IMR-90 (cell line): Measurements from ENCODE around the gene VCL. TPM values are rescaled to one million over a fixed set of nuclear protein-coding genes. Genes with fewer than 3 reads are reported as not detected.

Experiments
- ATAC-seq: fragments of 200-7000 bp; cut with Tn5 transposase; 2 replicates; pipeline ENCODE4 v1.9.1; 2020; ENCODE audit warnings: low read depth, mild to moderate bottlenecking, moderate library complexity
- BruUV-seq: library from RNA; stranded (reverse); fragments of 400-500 nt; replicated peaks from 2 replicates; lab custom pipeline; 2021; lab: Mats Ljungman, UMichigan
- CTCF ChIA-PET: fragments of 300-600 bp; formaldehyde crosslinking; extraction: SDS; loops from one replicate; lab custom pipeline; 2021; ENCODE audit warnings: antibody characterized with exemption; lab: Yijun Ruan, JAX
- POLR2A ChIA-PET: fragments of 300-600 bp; sonication (Branson Sonifier 250); formaldehyde crosslinking; loops from one replicate; lab custom pipeline; 2022; ENCODE audit warnings: antibody characterized with exemption; ENCODE audit not compliant: unreplicated experiment; lab: Charles Lee
- DNase-seq: peaks from one replicate; pipeline ENCODE4 v3.0.0; 2013
- H2AFZ ChIP-seq: replicated peaks from 2 replicates; pipeline ENCODE3; 2013; ENCODE audit warnings: low read length, mild to moderate bottlenecking; ENCODE audit not compliant: poor library complexity
- H2AK5ac ChIP-seq: 2 replicates; pipeline ENCODE4 v1.6.1; 2013; ENCODE audit warnings: low read depth, low read length, inconsistent platforms
- H2AK9ac ChIP-seq: replicated peaks from 2 replicates; pipeline ENCODE3; 2013; ENCODE audit warnings: mild to moderate bottlenecking, low read depth, low read length, moderate library complexity; ENCODE audit not compliant: poor library complexity
- H2BK120ac ChIP-seq: 2 replicates; pipeline ENCODE4 v1.6.1; 2013; ENCODE audit warnings: low read depth, low read length, inconsistent platforms
- H2BK15ac ChIP-seq: 3 replicates; pipeline ENCODE4 v1.6.1; 2013; ENCODE audit warnings: low read depth, low read length, inconsistent platforms
- H2BK20ac ChIP-seq: 2 replicates; pipeline ENCODE4 v1.6.1; 2013; ENCODE audit warnings: low read depth, mild to moderate bottlenecking, inconsistent platforms, low read length, moderate library complexity
- H2BK5ac ChIP-seq: 2 replicates; pipeline ENCODE4 v1.6.1; 2013; ENCODE audit warnings: mild to moderate bottlenecking, low read depth, low read length, inconsistent platforms; ENCODE audit not compliant: poor library complexity, severe bottlenecking
- H3K14ac ChIP-seq: replicated peaks from 2 replicates; pipeline ENCODE4 v1.6.1; 2013; ENCODE audit warnings: low read depth, low read length, inconsistent platforms
- H3K18ac ChIP-seq: 2 replicates; pipeline ENCODE4 v1.6.1; 2013; ENCODE audit warnings: low read depth, low read length, control low read depth
- H3K23ac ChIP-seq: 2 replicates; pipeline ENCODE4 v1.6.1; 2013; ENCODE audit warnings: low read depth, low read length, inconsistent platforms
- H3K27ac ChIP-seq: 2 replicates; pipeline ENCODE4 v1.5.1; 2013; ENCODE audit warnings: mild to moderate bottlenecking, control low read depth, low read length; ENCODE audit not compliant: insufficient read depth
- H3K27me3 ChIP-seq: 2 replicates; pipeline ENCODE4 v1.6.1; 2013; ENCODE audit warnings: low read length; ENCODE audit not compliant: control insufficient read depth, insufficient read depth
- H3K36me3 ChIP-seq: 2 replicates; pipeline ENCODE4 v1.6.1; 2013; ENCODE audit warnings: low read length, mixed read lengths; ENCODE audit not compliant: control insufficient read depth, insufficient read depth
- H3K4ac ChIP-seq: 2 replicates; pipeline ENCODE4 v1.6.1; 2013; ENCODE audit warnings: low read depth, low read length, inconsistent platforms
- H3K4me1 ChIP-seq: 2 replicates; pipeline ENCODE4 v1.6.1; 2013; ENCODE audit warnings: low read length, mixed read lengths; ENCODE audit not compliant: control insufficient read depth, insufficient read depth
- H3K4me2 ChIP-seq: 2 replicates; pipeline ENCODE4 v1.6.1; 2013; ENCODE audit warnings: low read depth, mild to moderate bottlenecking, control low read depth, low read length, moderate library complexity
- H3K4me3 ChIP-seq: 2 replicates; pipeline ENCODE4 v1.5.1; 2013; ENCODE audit warnings: low read depth, mild to moderate bottlenecking, control low read depth, low read length, moderate library complexity; ENCODE audit not compliant: insufficient read depth
- H3K56ac ChIP-seq: 2 replicates; pipeline ENCODE4 v1.6.1; 2013; ENCODE audit warnings: low read length, inconsistent platforms; ENCODE audit not compliant: insufficient read depth; ENCODE audit errors: extremely low read depth
- H3K79me1 ChIP-seq, 2 experiments: 2 replicates each; pipeline ENCODE4 v1.6.1; 2013; ENCODE audit warnings: low read length in 2 of 2, inconsistent platforms in 1 of 2, low read depth in 1 of 2
- H3K9ac ChIP-seq: 2 replicates; pipeline ENCODE4 v1.6.1; 2013; ENCODE audit warnings: low read depth, low read length, control low read depth
- H3K9me1 ChIP-seq: 2 replicates; pipeline ENCODE4 v1.6.1; 2013; ENCODE audit warnings: low read length, inconsistent platforms; ENCODE audit not compliant: insufficient read depth
- H3K9me3 ChIP-seq: 2 replicates; pipeline ENCODE4 v1.6.1; 2013; ENCODE audit warnings: low read length; ENCODE audit not compliant: control insufficient read depth, insufficient read depth
- H4K20me1 ChIP-seq: 2 replicates; pipeline ENCODE4 v1.6.1; 2013; ENCODE audit warnings: low read length, inconsistent platforms; ENCODE audit not compliant: insufficient read depth
- H4K5ac ChIP-seq: 2 replicates; pipeline ENCODE4 v1.6.1; 2013; ENCODE audit warnings: mild to moderate bottlenecking, low read depth, low read length, control low read depth
- H4K8ac ChIP-seq, 2 experiments: 2 replicates each; pipeline ENCODE4 v1.6.1; 2013; ENCODE audit warnings: low read depth in 2 of 2, low read length in 2 of 2, control low read depth in 1 of 2, inconsistent platforms in 1 of 2
- H4K91ac ChIP-seq: 2 replicates; pipeline ENCODE4 v1.6.1; 2013; ENCODE audit warnings: low read depth, low read length, inconsistent platforms; ENCODE audit not compliant: insufficient read depth
- BHLHE40 ChIP-seq: fragments of 150-350 bp; IDR thresholded peaks from 2 replicates; pipeline ENCODE4 v1.6.1; 2016; ENCODE audit warnings: mild to moderate bottlenecking, low read depth, low read length
- CEBPB ChIP-seq: IDR thresholded peaks from 2 replicates; pipeline ENCODE4 v1.6.1; 2012; ENCODE audit warnings: low read depth, low read length, improper control_type of control experiment
- CHD1 ChIP-seq: IDR thresholded peaks from 2 replicates; pipeline ENCODE4 v1.6.1; 2012; ENCODE audit warnings: low read depth, low read length, improper control_type of control experiment
- FOS ChIP-seq: fragments of 150-350 bp; IDR thresholded peaks from 2 replicates; pipeline ENCODE4 v1.6.1; 2016; ENCODE audit warnings: low read depth, low read length
- MAFK ChIP-seq: IDR thresholded peaks from 2 replicates; pipeline ENCODE4 v1.6.1; 2012; ENCODE audit warnings: low read depth, low read length, improper control_type of control experiment
- MAZ ChIP-seq: IDR thresholded peaks from 2 replicates; pipeline ENCODE4 v1.6.1; 2012; ENCODE audit warnings: low read depth, mild to moderate bottlenecking, low read length, improper control_type of control experiment, moderate library complexity, borderline replicate concordance
- MXI1 ChIP-seq: IDR thresholded peaks from 2 replicates; pipeline ENCODE4 v1.6.1; 2012; ENCODE audit warnings: low read depth, mild to moderate bottlenecking, low read length, moderate library complexity, borderline replicate concordance
- NFE2L2 ChIP-seq: fragments of 150-350 bp; IDR thresholded peaks from 2 replicates; pipeline ENCODE4 v1.6.1; 2016; ENCODE audit warnings: low read depth, mild to moderate bottlenecking, low read length
- POLR2A ChIP-seq: IDR thresholded peaks from 2 replicates; pipeline ENCODE4 v1.6.1; 2012; ENCODE audit warnings: mild to moderate bottlenecking, low read depth, low read length
- RAD21 ChIP-seq: IDR thresholded peaks from 2 replicates; pipeline ENCODE4 v1.6.1; 2012; ENCODE audit warnings: low read length, improper control_type of control experiment
- RCOR1 ChIP-seq: IDR thresholded peaks from 2 replicates; pipeline ENCODE4 v1.6.1; 2012; ENCODE audit warnings: mild to moderate bottlenecking, low read length, improper control_type of control experiment; ENCODE audit not compliant: insufficient replicate concordance
- RFX5 ChIP-seq: IDR thresholded peaks from 2 replicates; pipeline ENCODE4 v1.8.0; 2012; ENCODE audit warnings: low read depth, mild to moderate bottlenecking, low read length, moderate library complexity
- SMC3 ChIP-seq: fragments of 150-350 bp; IDR thresholded peaks from 2 replicates; pipeline ENCODE4 v1.6.1; 2016; ENCODE audit warnings: low read depth, mild to moderate bottlenecking, antibody characterized with exemption, low read length, moderate library complexity
- USF2 ChIP-seq: fragments of 150-350 bp; IDR thresholded peaks from 2 replicates; pipeline ENCODE4 v1.6.1; 2017; ENCODE audit warnings: mild to moderate bottlenecking, antibody characterized with exemption, low read length, low read depth
- dilution Hi-C: fragments of 300-500 bp; cut with HindIII; formaldehyde crosslinking; loops from one replicate; pipeline ENCODE4 v1.14.3; 2018; ENCODE audit warnings: low sequenced_read_pairs; ENCODE audit not compliant: unreplicated experiment
- in situ Hi-C: fragments of 300-500 bp; cut with MboI; formaldehyde crosslinking; loops from 3 replicates; pipeline ENCODE4 v1.14.3; 2019; ENCODE audit warnings: low sequenced_read_pairs, inconsistent platforms, mixed read lengths
- intact Hi-C: fragments of 100-400 bp; cut with micrococcal nuclease; formaldehyde crosslinking; loops from 2 replicates; pipeline ENCODE4 v1.10.0; 2022
- polyA plus RNA-seq, 3 experiments: library from polyadenylated mRNA; depleted of rRNA; stranded (reverse); fragments of >200 nt; gene quantifications; 2 replicates each; pipeline ENCODE4 v1.2.3, GENCODE V29; 2012; ENCODE audit warnings: low replicate concordance in 1 of 3
- total RNA-seq: library from RNA; depleted of rRNA; stranded (reverse); fragments of >200 nt; gene quantifications from 2 replicates; pipeline ENCODE4 v1.2.3, GENCODE V29; 2012
- TF ChIP-seq, protein P1 (sequence below): conservative IDR thresholded peaks from 2 replicates; pipeline ENCODE4 v1.5.1; 2012; ENCODE audit warnings: mild to moderate bottlenecking, low read depth, low read length, improper control_type of control experiment
- TF ChIP-seq, protein P2 (sequence below): fragments of 150-350 bp; IDR thresholded peaks from 2 replicates; pipeline ENCODE4 v1.6.1; 2016; ENCODE audit warnings: low read depth, mild to moderate bottlenecking, low read length, moderate library complexity, borderline replicate concordance

Gene VCL
- total and polyA plus RNA-seq, 2 of the 4 experiments (the other 2 are of a cell fraction): 227 to 283 TPM

GRCh38 chr10:74109452-74109851, 111.5 kb downstream of the VCL start:
- no peaks in the 10 kb centered on the region for H3K27me3 ChIP-seq
- H4K5ac ChIP-seq: no peak overlapping the region
- no peak for TF ChIP-seq POLR2A
- no peak for TF ChIP-seq MXI1
- TF ChIP-seq BHLHE40: no peak
- TF ChIP-seq SMC3: no peak
- no peak for TF ChIP-seq CHD1
- TF ChIP-seq MAZ: no peak
- TF ChIP-seq CEBPB: no peak
- TF ChIP-seq USF2: no peak
- no peak for TF ChIP-seq NFE2L2
- TF ChIP-seq FOS: no peak
- TF ChIP-seq, protein P1, sequence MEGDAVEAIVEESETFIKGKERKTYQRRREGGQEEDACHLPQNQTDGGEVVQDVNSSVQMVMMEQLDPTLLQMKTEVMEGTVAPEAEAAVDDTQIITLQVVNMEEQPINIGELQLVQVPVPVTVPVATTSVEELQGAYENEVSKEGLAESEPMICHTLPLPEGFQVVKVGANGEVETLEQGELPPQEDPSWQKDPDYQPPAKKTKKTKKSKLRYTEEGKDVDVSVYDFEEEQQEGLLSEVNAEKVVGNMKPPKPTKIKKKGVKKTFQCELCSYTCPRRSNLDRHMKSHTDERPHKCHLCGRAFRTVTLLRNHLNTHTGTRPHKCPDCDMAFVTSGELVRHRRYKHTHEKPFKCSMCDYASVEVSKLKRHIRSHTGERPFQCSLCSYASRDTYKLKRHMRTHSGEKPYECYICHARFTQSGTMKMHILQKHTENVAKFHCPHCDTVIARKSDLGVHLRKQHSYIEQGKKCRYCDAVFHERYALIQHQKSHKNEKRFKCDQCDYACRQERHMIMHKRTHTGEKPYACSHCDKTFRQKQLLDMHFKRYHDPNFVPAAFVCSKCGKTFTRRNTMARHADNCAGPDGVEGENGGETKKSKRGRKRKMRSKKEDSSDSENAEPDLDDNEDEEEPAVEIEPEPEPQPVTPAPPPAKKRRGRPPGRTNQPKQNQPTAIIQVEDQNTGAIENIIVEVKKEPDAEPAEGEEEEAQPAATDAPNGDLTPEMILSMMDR: no peak
- TF ChIP-seq, protein P2, sequence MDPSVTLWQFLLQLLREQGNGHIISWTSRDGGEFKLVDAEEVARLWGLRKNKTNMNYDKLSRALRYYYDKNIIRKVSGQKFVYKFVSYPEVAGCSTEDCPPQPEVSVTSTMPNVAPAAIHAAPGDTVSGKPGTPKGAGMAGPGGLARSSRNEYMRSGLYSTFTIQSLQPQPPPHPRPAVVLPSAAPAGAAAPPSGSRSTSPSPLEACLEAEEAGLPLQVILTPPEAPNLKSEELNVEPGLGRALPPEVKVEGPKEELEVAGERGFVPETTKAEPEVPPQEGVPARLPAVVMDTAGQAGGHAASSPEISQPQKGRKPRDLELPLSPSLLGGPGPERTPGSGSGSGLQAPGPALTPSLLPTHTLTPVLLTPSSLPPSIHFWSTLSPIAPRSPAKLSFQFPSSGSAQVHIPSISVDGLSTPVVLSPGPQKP: no peak
- TF ChIP-seq RCOR1: no peak
- TF ChIP-seq RFX5: no peak
- TF ChIP-seq MAFK: no peak
- TF ChIP-seq RAD21: no peak
- H4K91ac ChIP-seq: no peak overlapping the region
- no peak overlapping the region for H3K4me3 ChIP-seq
- peaks cover 62% of the 10 kb centered on the region for H4K20me1 ChIP-seq
- in situ Hi-C loops (no loop called here), intact Hi-C loops (no loop called here), dilution Hi-C loops (no loop called here)
- H3K9me3 ChIP-seq: no peaks in the 10 kb centered on the region
- no peak overlapping the region for H3K23ac ChIP-seq
- H3K9me1 ChIP-seq: peaks cover 18% of the 10 kb centered on the region
- H3K79me1 ChIP-seq: peaks cover 67 to 86% of the 10 kb centered on the region in 2 experiments
- peaks cover 82% of the 10 kb centered on the region for H3K36me3 ChIP-seq
- ATAC-seq (no peak), DNase-seq (no peak)
- no peak overlapping the region for H3K4ac ChIP-seq
- no peak overlapping the region for H3K4me2 ChIP-seq
- POLR2A ChIA-PET: no interaction called here
- H3K27ac ChIP-seq: no peak overlapping the region
- CTCF ChIA-PET: no interaction called here
- H4K8ac ChIP-seq: no peak overlapping the region
- H3K9ac ChIP-seq: no peak overlapping the region
- H3K14ac ChIP-seq: no peak overlapping the region
- H2BK15ac ChIP-seq: no peak overlapping the region
- H2AFZ ChIP-seq: no peak overlapping the region
- H2AK5ac ChIP-seq: no peak overlapping the region
- peaks cover 6% of the 10 kb centered on the region for H3K4me1 ChIP-seq
- no peak overlapping the region for H2BK5ac ChIP-seq
- H3K18ac ChIP-seq: no peak overlapping the region
- H2BK120ac ChIP-seq: no peak overlapping the region
- H3K56ac ChIP-seq: no peak overlapping the region
- no peak overlapping the region for H2AK9ac ChIP-seq
- no TSS peak for BruUV-seq
- no peak overlapping the region for H2BK20ac ChIP-seq
